ENCODE results near the gene TERC. TPM values are rescaled to one million over a fixed set of nuclear protein-coding genes. Genes with fewer than 3 reads are reported as not detected.
"Not testable (repeated sequence)": the region's sequence is repeated elsewhere in the genome, so short reads cannot be mapped to it uniquely, and the experiment has no call there.

Gene TERC
- total RNA-seq, 2 experiments from 2014 or later = 7.3 to 10.9 TPM

GRCh38 chr3:169759256-169759655, 5.6 kb downstream of the TERC start:
- Mint-ChIP-seq H3K27ac (peak overlapping the region; percentile 49), H3K27me3 (no peaks in the 10 kb centered on the region), H3K9me3 (no peaks in the 10 kb centered on the region), H3K36me3 (no peaks in the 10 kb centered on the region), H3K4me1 (peaks cover 27% of the 10 kb centered on the region), H3K4me3 (peak overlapping the region; percentile 23)
- POLR2A ChIA-PET = interaction anchor here (1.3 kb wide), 1 partner anchor 10 kb away, joined by 3 read pairs; the partner anchor contains the start of gene ACTRT3
- ATAC-seq (ENCODE audit: low read depth) = peak; percentile 76
- DNase-seq = no peak

- DNase-seq (no peak), ATAC-seq (ENCODE audit: low read depth) (no peak)
- POLR2A ChIA-PET = interaction anchor here (1.3 kb wide), 1 partner anchor 11 kb away, joined by 3 read pairs; the partner anchor contains the start of gene ACTRT3
- Mint-ChIP-seq H3K27me3 (no peaks in the 10 kb centered on the region), H3K27ac (no peak overlapping the region), H3K4me3 (no peak overlapping the region), H3K36me3 (no peaks in the 10 kb centered on the region), H3K9me3 (no peaks in the 10 kb centered on the region), H3K4me1 (peaks cover 21% of the 10 kb centered on the region)
Observed at GRCh38 chr3:169758359-169758994, 6.4 kb downstream of the TERC start.

DNA sequence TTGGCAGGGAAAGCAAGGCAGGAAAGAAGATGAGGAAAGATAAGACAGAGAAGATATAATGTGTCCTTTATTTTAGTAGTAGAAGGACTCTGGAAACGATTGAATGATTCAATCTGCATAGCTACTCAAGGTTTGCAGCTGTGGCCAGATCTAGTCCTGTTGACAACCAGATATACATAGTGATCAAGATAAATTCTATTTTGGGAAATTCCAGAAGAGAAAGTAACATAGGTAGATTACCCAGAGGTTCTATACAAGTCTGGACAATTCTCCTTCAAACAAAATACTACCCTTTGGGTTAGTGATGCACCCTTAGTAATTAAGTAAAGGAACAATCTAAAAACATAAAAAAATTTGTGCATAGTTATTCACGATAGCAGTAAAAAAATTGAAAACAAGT, 9.4 kb downstream of the TERC start:
- H3K36me3 Mint-ChIP-seq = no peaks in the 10 kb centered on the region

GRCh38 chr3:169754711-169755110, 10.1 kb downstream of the TERC start:
- Mint-ChIP-seq H3K4me1 (peaks cover 14% of the 10 kb centered on the region), H3K9me3 (no peaks in the 10 kb centered on the region), H3K27ac (no peak overlapping the region), H3K36me3 (no peaks in the 10 kb centered on the region), H3K27me3 (peaks cover 7% of the 10 kb centered on the region), H3K4me3 (no peak overlapping the region)
- POLR2A ChIA-PET = no interaction called here
- ATAC-seq (ENCODE audit: low read depth) (no peak), DNase-seq (no peak)

More for the DNA sequence above, 9.4 kb downstream of the TERC start:
- Mint-ChIP-seq H3K9me3 (no peaks in the 10 kb centered on the region), H3K27me3 (peaks cover 7% of the 10 kb centered on the region), H3K4me1 (peaks cover 14% of the 10 kb centered on the region), H3K27ac (no peak overlapping the region), H3K4me3 (no peak overlapping the region)
- DNase-seq = no peak
- no peak for ATAC-seq (ENCODE audit: low read depth)
- POLR2A ChIA-PET = no interaction called here

DNA sequence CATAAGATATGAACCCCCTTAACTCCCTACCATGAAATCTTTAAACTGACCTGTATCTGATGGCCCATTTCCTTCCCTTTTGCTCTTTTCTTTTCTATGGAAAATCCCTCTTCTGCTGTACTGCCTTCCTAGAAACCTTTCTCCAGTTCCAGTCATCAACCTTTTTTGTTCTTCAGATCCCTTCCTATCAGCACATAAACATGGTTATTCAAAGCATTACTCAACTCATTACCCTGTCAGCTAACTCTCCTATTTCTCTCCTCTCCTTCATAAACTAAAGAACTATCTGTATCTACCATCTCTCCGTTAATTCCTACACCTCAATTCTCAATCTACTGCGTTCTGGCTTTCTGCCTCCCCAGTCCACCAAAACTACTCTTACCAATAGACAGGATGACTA, 13.0 kb downstream of the TERC start:
- no peak overlapping the region for H3K27ac Mint-ChIP-seq
- H3K27me3 Mint-ChIP-seq = peaks cover 24% of the 10 kb centered on the region
- H3K36me3 Mint-ChIP-seq = no peaks in the 10 kb centered on the region
- H3K4me3 Mint-ChIP-seq = no peak overlapping the region
- peaks cover 7% of the 10 kb centered on the region for H3K4me1 Mint-ChIP-seq
- DNase-seq = no peak
- no peaks in the 10 kb centered on the region for H3K9me3 Mint-ChIP-seq
- no peak for ATAC-seq (ENCODE audit: low read depth)
- POLR2A ChIA-PET = no interaction called here

GRCh38 chr3:169750665-169751064, 14.2 kb downstream of the TERC start:
- H3K4me1 Mint-ChIP-seq = peaks cover 7% of the 10 kb centered on the region
- DNase-seq = no peak
- POLR2A ChIA-PET = no interaction called here
- H3K9me3 Mint-ChIP-seq = no peaks in the 10 kb centered on the region
- H3K4me3 Mint-ChIP-seq = no peak overlapping the region
- ATAC-seq (ENCODE audit: low read depth) = no peak
- no peaks in the 10 kb centered on the region for H3K36me3 Mint-ChIP-seq
- H3K27me3 Mint-ChIP-seq = peaks cover 32% of the 10 kb centered on the region
- H3K27ac Mint-ChIP-seq = no peak overlapping the region

GRCh38 chr3:169748670-169749069, 16.2 kb downstream of the TERC start:
- ATAC-seq (ENCODE audit: low read depth) = peak; percentile 42
- no peaks in the 10 kb centered on the region for H3K9me3 Mint-ChIP-seq
- peaks cover 7% of the 10 kb centered on the region for H3K4me1 Mint-ChIP-seq
- H3K27ac Mint-ChIP-seq = no peak overlapping the region
- peaks cover 37% of the 10 kb centered on the region for H3K27me3 Mint-ChIP-seq
- no peak for DNase-seq
- H3K4me3 Mint-ChIP-seq = no peak overlapping the region
- POLR2A ChIA-PET = no interaction called here
- H3K36me3 Mint-ChIP-seq = no peaks in the 10 kb centered on the region

DNA sequence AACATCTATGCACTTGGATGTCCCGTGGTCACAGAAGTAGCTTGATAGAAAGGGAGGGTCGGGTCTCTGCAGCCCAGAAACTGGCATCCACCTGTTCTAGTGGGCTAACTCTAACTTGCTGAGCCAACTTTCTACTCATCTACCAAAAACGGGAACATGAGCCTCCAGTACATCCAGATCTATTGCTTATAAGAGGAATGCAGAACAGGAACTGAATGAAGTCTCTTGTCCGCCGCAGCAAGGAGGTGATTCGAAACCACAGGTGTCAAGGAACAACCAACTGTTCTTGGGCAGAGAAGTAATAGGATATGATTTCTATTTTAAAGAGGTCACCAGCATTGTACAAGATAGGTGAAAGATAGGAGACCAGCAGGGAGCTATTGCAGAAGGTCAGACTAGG, 17.9 kb downstream of the TERC start:
- Mint-ChIP-seq H3K36me3 (no peaks in the 10 kb centered on the region), H3K9me3 (no peaks in the 10 kb centered on the region), H3K27ac (no peak overlapping the region), H3K4me3 (no peak overlapping the region), H3K4me1 (peaks cover 7% of the 10 kb centered on the region), H3K27me3 (peaks cover 33% of the 10 kb centered on the region)
- ATAC-seq (ENCODE audit: low read depth) (no peak), DNase-seq (no peak)
- POLR2A ChIA-PET = no interaction called here

- ATAC-seq (ENCODE audit: low read depth) (no peak), DNase-seq (no peak)
- Mint-ChIP-seq H3K27ac (no peak overlapping the region), H3K27me3 (peaks cover 34% of the 10 kb centered on the region), H3K4me3 (no peak overlapping the region), H3K36me3 (no peaks in the 10 kb centered on the region), H3K9me3 (no peaks in the 10 kb centered on the region), H3K4me1 (peaks cover 7% of the 10 kb centered on the region)
- POLR2A ChIA-PET = no interaction called here
Observed at GRCh38 chr3:169744366-169745054, 20.4 kb downstream of the TERC start.

- H3K4me3 Mint-ChIP-seq = no peak overlapping the region
- no peak overlapping the region for H3K27ac Mint-ChIP-seq
- POLR2A ChIA-PET = no interaction called here
- H3K4me1 Mint-ChIP-seq = no peaks in the 10 kb centered on the region
- no peaks in the 10 kb centered on the region for H3K36me3 Mint-ChIP-seq
- H3K9me3 Mint-ChIP-seq = peaks cover 9% of the 10 kb centered on the region
- no peak for ATAC-seq (ENCODE audit: low read depth)
- DNase-seq = no peak
- H3K27me3 Mint-ChIP-seq = peaks cover 6% of the 10 kb centered on the region
Observed at GRCh38 chr3:169739067-169739466, 25.8 kb downstream of the TERC start.

GRCh38 chr3:169731857-169732256, 33.0 kb downstream of the TERC start:
- H3K9me3 Mint-ChIP-seq; POLR2A ChIA-PET; H3K4me3 Mint-ChIP-seq; H3K27ac Mint-ChIP-seq; ATAC-seq (ENCODE audit: low read depth); H3K36me3 Mint-ChIP-seq; DNase-seq; H3K4me1 Mint-ChIP-seq: not testable (repeated sequence)
- peaks cover 12% of the 10 kb centered on the region for H3K27me3 Mint-ChIP-seq

DNA sequence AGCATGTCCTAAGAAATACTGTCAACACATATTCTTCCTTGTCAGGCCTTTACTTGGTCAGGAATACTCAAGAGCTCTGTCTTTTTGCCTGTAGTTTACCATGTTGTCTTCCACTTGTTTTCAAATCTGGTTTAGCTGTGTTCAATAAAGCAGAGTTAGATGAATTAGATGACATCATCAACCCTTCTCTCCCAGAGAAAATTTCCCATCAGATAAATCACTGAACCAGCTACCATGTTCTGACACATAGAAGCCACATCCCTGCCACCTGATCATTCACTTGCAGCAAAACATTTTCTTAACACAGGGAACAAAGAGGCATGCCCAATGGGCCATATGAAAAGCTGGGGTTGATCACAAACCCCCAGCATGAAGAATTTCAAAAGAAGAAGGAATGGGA, 42.1 kb downstream of the TERC start:
- POLR2A ChIA-PET = no interaction called here
- no peaks in the 10 kb centered on the region for H3K4me1 Mint-ChIP-seq
- peaks cover 17% of the 10 kb centered on the region for H3K27me3 Mint-ChIP-seq
- DNase-seq (no peak), ATAC-seq (ENCODE audit: low read depth) (no peak)
- no peaks in the 10 kb centered on the region for H3K36me3 Mint-ChIP-seq
- no peak overlapping the region for H3K27ac Mint-ChIP-seq
- H3K4me3 Mint-ChIP-seq = no peak overlapping the region
- no peaks in the 10 kb centered on the region for H3K9me3 Mint-ChIP-seq

GRCh38 chr3:169718415-169718814, 46.4 kb downstream of the TERC start:
- H3K4me3 Mint-ChIP-seq; ATAC-seq (ENCODE audit: low read depth); H3K27me3 Mint-ChIP-seq; DNase-seq; POLR2A ChIA-PET; H3K9me3 Mint-ChIP-seq; H3K27ac Mint-ChIP-seq; H3K4me1 Mint-ChIP-seq; H3K36me3 Mint-ChIP-seq: not testable (repeated sequence)
